K562 treated with DMSO at 1 percent for 12 hours (cell line): ENCODE results near the gene RING1. TPM values are rescaled to one million over a fixed set of nuclear protein-coding genes. Genes with fewer than 3 reads are reported as not detected.

Source experiments
- total RNA-seq: library from RNA; unstranded; fragments of 300-600 nt; gene quantifications from 2 replicates; pipeline ENCODE4 v1.2.3, GENCODE V29; 2022; ENCODE audit not compliant: insufficient read depth

Gene RING1
- 49.0 and 55.3 TPM in 2 replicates for total RNA-seq

GRCh38 chr6:33208091-33208967 lies at the start of gene RING1:
RING1 (plus strand) TSS chr6:33208500; CDS start chr6:33208823, 323 bp downstream.

GRCh38 chr6:33192105-33192646 lies 16.1 kb upstream of the RING1 start, which contains the start of gene COL11A2:
COL11A2 (minus strand) TSS chr6:33192467; CDS start chr6:33192240, 227 bp downstream.

GRCh38 chr6:33200219-33201146 lies 7.8 kb upstream of the RING1 start, which contains the start of the genes RXRB and SLC39A7:
RXRB (minus strand) TSS chr6:33200665; CDS start chr6:33200476, 189 bp downstream.
SLC39A7 (plus strand) TSS chr6:33200867; CDS start chr6:33201246, 379 bp downstream.

GRCh38 chr6:33204415-33205190 lies 3.7 kb upstream of the RING1 start, which contains the start of gene HSD17B8:
HSD17B8 (plus strand) TSS chr6:33204655; CDS start chr6:33204669, 14 bp downstream.

Other genes starting within 250 kb of the RING1 start
- 98.6 and 283 TPM in 2 replicates for gene BRD2, start 239.9 kb upstream of the RING1 start, total RNA-seq
- gene HLA-DOA, start 198.9 kb upstream of the RING1 start, total RNA-seq: not detected in 2 replicates
- gene HLA-DPA1, start 134.9 kb upstream of the RING1 start, total RNA-seq: not detected in 2 replicates
- gene HLA-DPB1, start 132.5 kb upstream of the RING1 start, total RNA-seq: not detected in 2 replicates
- gene COL11A2, start 16.0 kb upstream of the RING1 start, total RNA-seq: 0.58 and 0.83 TPM in 2 replicates
- 28.9 and 37.5 TPM in 2 replicates for gene RXRB, start 7.8 kb upstream of the RING1 start, total RNA-seq
- gene SLC39A7, start 7.6 kb upstream of the RING1 start, total RNA-seq: 115 and 152 TPM in 2 replicates
- gene HSD17B8, start 3.8 kb upstream of the RING1 start, total RNA-seq: 16.8 TPM in 2 replicates
- 24.9 and 42.0 TPM in 2 replicates for gene VPS52, start 63.4 kb downstream of the RING1 start, total RNA-seq
- 11,156 and 15,789 TPM in 2 replicates for gene RPS18, start 63.6 kb downstream of the RING1 start, total RNA-seq
- gene B3GALT4, start 68.6 kb downstream of the RING1 start, total RNA-seq: 3.2 and 4.5 TPM in 2 replicates
- 48.0 and 55.6 TPM in 2 replicates for gene WDR46, start 80.7 kb downstream of the RING1 start, total RNA-seq
- 137 and 173 TPM in 2 replicates for gene PFDN6, start 81.1 kb downstream of the RING1 start, total RNA-seq
- gene RGL2, start 90.4 kb downstream of the RING1 start, total RNA-seq: 19.0 and 32.5 TPM in 2 replicates
- gene TAPBP, start 105.6 kb downstream of the RING1 start, total RNA-seq: 52.5 and 171 TPM in 2 replicates
- gene ZBTB22, start 109.2 kb downstream of the RING1 start, total RNA-seq: 10.6 and 12.5 TPM in 2 replicates
- 44.7 and 61.3 TPM in 2 replicates for gene DAXX, start 114.5 kb downstream of the RING1 start, total RNA-seq
- 91.7 and 119 TPM in 2 replicates for gene KIFC1, start 183.3 kb downstream of the RING1 start, total RNA-seq
- gene PHF1, start 202.5 kb downstream of the RING1 start, total RNA-seq: 62.9 and 79.9 TPM in 2 replicates
- gene CUTA, start 209.6 kb downstream of the RING1 start, total RNA-seq: 427 and 491 TPM in 2 replicates
- gene SYNGAP1, start 211.6 kb downstream of the RING1 start, total RNA-seq: 1.1 and 10.1 TPM in 2 replicates
- gene ZBTB9, start 246.1 kb downstream of the RING1 start, total RNA-seq: 7.0 and 13.1 TPM in 2 replicates